ENCODE measurements around the gene TCF21. TPM values are rescaled to one million over a fixed set of nuclear protein-coding genes. Genes with fewer than 3 reads are reported as not detected.

The TCF21 gene
- total and polyA plus RNA-seq, 2 of the 13 experiments (the other 11 are each of a cell fraction or from before 2014, with no cell fraction given), result not detected

- TF ChIP-seq HMGXB3 (CRISPR knock-in tag; IDR thresholded peaks at IDR 0.05; ENCODE audit: borderline replicate concordance), result peak; percentile 70; the same call in 1 of the 2 replicates
- no peak for TF ChIP-seq AFF4 (CRISPR knock-in tag; IDR thresholded peaks at IDR 0.05)
- no peak for TF ChIP-seq LCORL (IDR thresholded peaks at IDR 0.05)
- no peak for TF ChIP-seq LCORL (CRISPR knock-in tag; IDR thresholded peaks at IDR 0.05)
- TF ChIP-seq BCL6 (CRISPR knock-in tag; IDR thresholded peaks at IDR 0.05), result peak; percentile 26; the same call in 1 of the 2 replicates
- TF ChIP-seq ZFP90 (CRISPR knock-in tag; IDR thresholded peaks at IDR 0.05; ENCODE audit: borderline replicate concordance), result no peak
- no peak for TF ChIP-seq MXI1 (IDR thresholded peaks at IDR 0.05; ENCODE audit: borderline replicate concordance, low read depth, low read length)
- TF ChIP-seq THYN1 (CRISPR knock-in tag; IDR thresholded peaks at IDR 0.05; ENCODE audit: borderline replicate concordance, low read depth), result no peak
- TF ChIP-seq ZNF503 (CRISPR knock-in tag; IDR thresholded peaks at IDR 0.05), result no peak
- peak; percentile 76 for TF ChIP-seq MIXL1 (CRISPR knock-in tag; IDR thresholded peaks at IDR 0.05)
- no peak for TF ChIP-seq ZUFSP (CRISPR knock-in tag; IDR thresholded peaks at IDR 0.05; ENCODE audit: borderline replicate concordance)
- TF ChIP-seq ZNF800 (CRISPR knock-in tag; IDR thresholded peaks at IDR 0.05), result no peak
- no peak for TF ChIP-seq ZNF740 (CRISPR knock-in tag; IDR thresholded peaks at IDR 0.05)
- no peak for TF ChIP-seq PHF20 (CRISPR knock-in tag; IDR thresholded peaks at IDR 0.05)
- TF ChIP-seq ZFP82 (CRISPR knock-in tag; IDR thresholded peaks at IDR 0.05; ENCODE audit: borderline replicate concordance), result no peak
These were observed 35.2 kb downstream of the TCF21 start (continued) for GRCh38 chr6:133923938-133924593.
